H1 (cell line): Measurements from ENCODE around the gene MTURN. TPM values are rescaled to one million over a fixed set of nuclear protein-coding genes. Genes with fewer than 3 reads are reported as not detected.

ENCODE experiments used
- BACH1 ChIP-seq: IDR thresholded peaks from 2 replicates; pipeline ENCODE4 v1.6.1; 2012; ENCODE audit warnings: low read length, improper control_type of control experiment
- RAD21 ChIP-seq, 2 experiments: IDR thresholded peaks in 1 of 2; conservative IDR thresholded peaks in 1 of 2; 2 replicates each; pipeline ENCODE4 v1.6.1; 2011; ENCODE audit warnings: low read depth in 2 of 2, low read length in 2 of 2, improper control_type of control experiment in 1 of 2, inconsistent platforms in 1 of 2, mild to moderate bottlenecking in 1 of 2, moderate library complexity in 1 of 2
- YY1 ChIP-seq: IDR thresholded peaks from 2 replicates; pipeline ENCODE4 v1.6.1; 2011; ENCODE audit warnings: low read depth, mild to moderate bottlenecking, low read length
- polyA plus RNA-seq, 7 experiments: library from polyadenylated mRNA; depleted of rRNA in 3 of 7; stranded (reverse) in 5 of 7; unstranded in 2 of 7; fragments of >200 nt in 5 of 7; fragments of 200-250 nt in 2 of 7; gene quantifications; 1 replicate in 5 of 7; 2 replicates in 1 of 7; 4 replicates in 1 of 7; pipeline versions ENCODE4 v1.2.1 to v1.2.3, GENCODE V29; 2011 to 2013; ENCODE audit warnings: missing spikeins in 2 of 7, mixed read lengths in 2 of 7
- total RNA-seq: library from RNA; stranded (reverse); fragmentation: NEBNext Ultra II Directional; extraction: Animal tissue kit (Norgen Biotek cat#: 25700); gene quantifications from 2 replicates; pipeline ENCODE4 v1.2.1, GENCODE V29; 2021
- TF ChIP-seq, protein P1 (sequence below): IDR thresholded peaks from 2 replicates; pipeline ENCODE4 v1.6.1; 2012; ENCODE audit warnings: inconsistent platforms

Gene MTURN
- total and polyA plus RNA-seq, 2 of the 8 experiments (the other 6 are each of a cell fraction or from before 2014, with no cell fraction given): 2.6 to 5.8 TPM

DNA sequence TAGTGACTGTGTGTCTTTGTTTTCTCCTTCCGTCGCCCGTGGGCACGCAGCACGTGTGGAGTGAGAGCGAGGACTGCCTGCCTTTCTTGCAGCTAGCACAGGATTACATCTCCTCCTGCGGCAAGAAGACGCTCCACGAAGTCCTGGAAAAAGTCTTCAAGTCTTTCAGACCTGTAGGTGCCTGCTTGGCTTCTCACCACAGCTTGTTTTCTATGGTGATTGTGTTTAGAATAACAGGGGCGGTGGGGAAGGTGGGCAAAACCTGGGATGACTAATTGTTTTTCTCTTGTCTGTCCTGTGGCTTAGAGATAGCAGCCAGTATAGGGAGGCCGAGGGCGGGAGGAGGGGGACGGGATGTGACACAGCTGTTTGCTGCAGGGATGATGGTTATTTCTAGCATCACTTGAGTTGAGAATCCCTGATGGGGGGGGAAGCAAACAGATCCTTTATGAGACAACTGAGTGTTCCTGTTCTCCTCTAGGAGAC is 11.4 kb downstream of the MTURN start (continued):
- TF ChIP-seq RAD21 (IDR thresholded peaks at IDR 0.05 in 1 of 2, conservative IDR thresholded peaks at IDR 0.05 in 1 of 2; ENCODE audit: low read depth in 2 of 2, low read length in 2 of 2) (no peak), YY1 (no peak), BACH1 (no peak)
- TF ChIP-seq, protein P1, sequence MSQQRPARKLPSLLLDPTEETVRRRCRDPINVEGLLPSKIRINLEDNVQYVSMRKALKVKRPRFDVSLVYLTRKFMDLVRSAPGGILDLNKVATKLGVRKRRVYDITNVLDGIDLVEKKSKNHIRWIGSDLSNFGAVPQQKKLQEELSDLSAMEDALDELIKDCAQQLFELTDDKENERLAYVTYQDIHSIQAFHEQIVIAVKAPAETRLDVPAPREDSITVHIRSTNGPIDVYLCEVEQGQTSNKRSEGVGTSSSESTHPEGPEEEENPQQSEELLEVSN: no peak
